GM23338 (cell line): ENCODE results near the gene PLBD2. TPM values are rescaled to one million over a fixed set of nuclear protein-coding genes. Genes with fewer than 3 reads are reported as not detected.

Experiments
- ATAC-seq: fragments of 200-7000 bp; cut with Tn5 transposase; 3 replicates; pipeline ENCODE4 v1.9.1; 2020
- DNase-seq: peaks from one replicate; pipeline ENCODE4 v3.0.0-alpha.2; 2015; ENCODE audit warnings: low spot score
- H2AFZ ChIP-seq: fragments of 200-600 bp; sonication (generic); 2 replicates; pipeline ENCODE4 v1.8.0; 2016; ENCODE audit warnings: antibody characterized with exemption, mild to moderate bottlenecking, moderate library complexity
- H3F3A ChIP-seq: fragments of 200-600 bp; sonication (generic); replicated peaks from 2 replicates; pipeline ENCODE4 v1.8.0; 2017; ENCODE audit warnings: antibody characterized with exemption, mixed run types, low read depth
- H3K27ac ChIP-seq: fragments of 200-600 bp; sonication (generic); 2 replicates; pipeline ENCODE4 v1.6.1; 2016; ENCODE audit warnings: low read depth
- H3K27me3 ChIP-seq: fragments of 200-600 bp; sonication (generic); 2 replicates; pipeline ENCODE4 v1.8.0; 2016; ENCODE audit warnings: mild to moderate bottlenecking, mixed run types, moderate library complexity; ENCODE audit not compliant: insufficient read depth
- H3K36me3 ChIP-seq: fragments of 200-600 bp; sonication (generic); 2 replicates; pipeline ENCODE4 v1.8.0; 2016; ENCODE audit warnings: mild to moderate bottlenecking; ENCODE audit not compliant: insufficient read depth
- H3K4me1 ChIP-seq: fragments of 200-600 bp; sonication (generic); 2 replicates; pipeline ENCODE4 v1.8.0; 2016; ENCODE audit warnings: mild to moderate bottlenecking, moderate library complexity; ENCODE audit not compliant: insufficient read depth
- H3K4me2 ChIP-seq: fragments of 200-600 bp; sonication (generic); 2 replicates; pipeline ENCODE4 v1.7.1; 2017; ENCODE audit warnings: mixed run types
- H3K4me3 ChIP-seq: fragments of 200-600 bp; sonication (generic); 2 replicates; pipeline ENCODE4 v1.6.1; 2016; ENCODE audit warnings: mixed run types
- H3K79me2 ChIP-seq: fragments of 200-600 bp; sonication (generic); replicated peaks from 2 replicates; pipeline ENCODE4 v1.8.0; 2017; ENCODE audit warnings: mild to moderate bottlenecking; ENCODE audit not compliant: insufficient read depth
- H3K9me2 ChIP-seq: fragments of 200-600 bp; sonication (generic); 2 replicates; pipeline ENCODE4 v1.8.0; 2017; ENCODE audit not compliant: insufficient read depth
- H4K20me1 ChIP-seq: fragments of 200-600 bp; sonication (generic); replicated peaks from 2 replicates; pipeline ENCODE4 v1.8.0; 2017; ENCODE audit warnings: mild to moderate bottlenecking; ENCODE audit not compliant: insufficient read depth
- H3K27ac Mint-ChIP-seq: 2 replicates; pipeline ENCODE4 v1.8.0; 2020; ENCODE audit warnings: inconsistent platforms, mild to moderate bottlenecking, moderate library complexity, mixed read lengths
- H3K27me3 Mint-ChIP-seq: 3 replicates; pipeline ENCODE4 v1.8.0; 2022; ENCODE audit warnings: low read depth, mild to moderate bottlenecking, moderate library complexity, mixed read lengths, inconsistent platforms; ENCODE audit not compliant: insufficient read depth, poor library complexity
- H3K36me3 Mint-ChIP-seq: 3 replicates; pipeline ENCODE4 v1.8.0; 2021; ENCODE audit warnings: low read depth, mild to moderate bottlenecking, inconsistent platforms, moderate library complexity, mixed read lengths
- H3K4me1 Mint-ChIP-seq: 3 replicates; pipeline ENCODE4 v1.8.0; 2020; ENCODE audit warnings: mild to moderate bottlenecking, inconsistent platforms, mixed read lengths
- H3K4me3 Mint-ChIP-seq: 3 replicates; pipeline ENCODE4 v1.8.0; 2021; ENCODE audit warnings: moderate library complexity, mild to moderate bottlenecking, inconsistent platforms, mixed read lengths
- H3K9me3 Mint-ChIP-seq: 3 replicates; pipeline ENCODE4 v1.8.0; 2020; ENCODE audit warnings: moderate library complexity, mild to moderate bottlenecking, inconsistent platforms, mixed read lengths
- CREB1 ChIP-seq: fragments of 250-450 bp; sonication (Bioruptor Pico); IDR thresholded peaks from 2 replicates; pipeline ENCODE4 v1.5.0; 2020; ENCODE audit warnings: low read depth, mild to moderate bottlenecking, moderate library complexity
- NANOG ChIP-seq: IDR thresholded peaks from 2 replicates; pipeline ENCODE4 v1.6.1; 2016; ENCODE audit warnings: antibody characterized with exemption, borderline replicate concordance
- REST ChIP-seq: IDR thresholded peaks from one replicate; pipeline ENCODE4 v1.6.1; 2018; ENCODE audit warnings: antibody characterized with exemption; ENCODE audit not compliant: unreplicated experiment
- STAT1 ChIP-seq: IDR thresholded peaks from one replicate; pipeline ENCODE4 v1.6.1; 2016; ENCODE audit warnings: antibody characterized with exemption; ENCODE audit not compliant: unreplicated experiment
- polyA plus RNA-seq: library from polyadenylated mRNA; unstranded; fragments of >200 nt; fragmentation: Nextera tagmentation; extraction: Ambion mirVana; gene quantifications from 2 replicates; pipeline ENCODE4 v1.2.1, GENCODE V29; 2016
- total RNA-seq: library from RNA; depleted of rRNA; stranded (reverse); fragments of >200 nt; shearing (Covaris generic); gene quantifications from 2 replicates; pipeline ENCODE4 v1.2.3, GENCODE V29; 2014
- TF ChIP-seq, protein P1 (sequence below): fragments of 250-450 bp; sonication (Bioruptor Pico); IDR thresholded peaks from 2 replicates; pipeline ENCODE4 v1.5.0; 2020; ENCODE audit warnings: mild to moderate bottlenecking, moderate library complexity

Gene PLBD2
- total and polyA plus RNA-seq, 2 experiments from 2014 or later: 10.2 to 37.1 TPM

- Histone ChIP-seq H3K27ac (no peak overlapping the region), H3K4me3 (no peak overlapping the region), H2AFZ (no peak overlapping the region), H3K27me3 (no peaks in the 10 kb centered on the region), H3K36me3 (no peaks in the 10 kb centered on the region), H3F3A (no peaks in the 10 kb centered on the region), H3K79me2 (no peaks in the 10 kb centered on the region), H3K4me2 (no peak overlapping the region), H3K4me1 (no peaks in the 10 kb centered on the region), H4K20me1 (no peaks in the 10 kb centered on the region), H3K9me2 (no peaks in the 10 kb centered on the region)
- DNase-seq: no peak
- H3K36me3 Mint-ChIP-seq: no peaks in the 10 kb centered on the region
- peaks cover 15% of the 10 kb centered on the region for H3K4me1 Mint-ChIP-seq
- H3K27me3 Mint-ChIP-seq: peaks cover 16% of the 10 kb centered on the region
- no peak overlapping the region for H3K27ac Mint-ChIP-seq
- ATAC-seq: no peak
- no peak overlapping the region for H3K4me3 Mint-ChIP-seq
- H3K9me3 Mint-ChIP-seq: no peaks in the 10 kb centered on the region
- TF ChIP-seq NANOG (no peak), CREB1 (CRISPR knock-in tag) (no peak)
- TF ChIP-seq, protein P1, sequence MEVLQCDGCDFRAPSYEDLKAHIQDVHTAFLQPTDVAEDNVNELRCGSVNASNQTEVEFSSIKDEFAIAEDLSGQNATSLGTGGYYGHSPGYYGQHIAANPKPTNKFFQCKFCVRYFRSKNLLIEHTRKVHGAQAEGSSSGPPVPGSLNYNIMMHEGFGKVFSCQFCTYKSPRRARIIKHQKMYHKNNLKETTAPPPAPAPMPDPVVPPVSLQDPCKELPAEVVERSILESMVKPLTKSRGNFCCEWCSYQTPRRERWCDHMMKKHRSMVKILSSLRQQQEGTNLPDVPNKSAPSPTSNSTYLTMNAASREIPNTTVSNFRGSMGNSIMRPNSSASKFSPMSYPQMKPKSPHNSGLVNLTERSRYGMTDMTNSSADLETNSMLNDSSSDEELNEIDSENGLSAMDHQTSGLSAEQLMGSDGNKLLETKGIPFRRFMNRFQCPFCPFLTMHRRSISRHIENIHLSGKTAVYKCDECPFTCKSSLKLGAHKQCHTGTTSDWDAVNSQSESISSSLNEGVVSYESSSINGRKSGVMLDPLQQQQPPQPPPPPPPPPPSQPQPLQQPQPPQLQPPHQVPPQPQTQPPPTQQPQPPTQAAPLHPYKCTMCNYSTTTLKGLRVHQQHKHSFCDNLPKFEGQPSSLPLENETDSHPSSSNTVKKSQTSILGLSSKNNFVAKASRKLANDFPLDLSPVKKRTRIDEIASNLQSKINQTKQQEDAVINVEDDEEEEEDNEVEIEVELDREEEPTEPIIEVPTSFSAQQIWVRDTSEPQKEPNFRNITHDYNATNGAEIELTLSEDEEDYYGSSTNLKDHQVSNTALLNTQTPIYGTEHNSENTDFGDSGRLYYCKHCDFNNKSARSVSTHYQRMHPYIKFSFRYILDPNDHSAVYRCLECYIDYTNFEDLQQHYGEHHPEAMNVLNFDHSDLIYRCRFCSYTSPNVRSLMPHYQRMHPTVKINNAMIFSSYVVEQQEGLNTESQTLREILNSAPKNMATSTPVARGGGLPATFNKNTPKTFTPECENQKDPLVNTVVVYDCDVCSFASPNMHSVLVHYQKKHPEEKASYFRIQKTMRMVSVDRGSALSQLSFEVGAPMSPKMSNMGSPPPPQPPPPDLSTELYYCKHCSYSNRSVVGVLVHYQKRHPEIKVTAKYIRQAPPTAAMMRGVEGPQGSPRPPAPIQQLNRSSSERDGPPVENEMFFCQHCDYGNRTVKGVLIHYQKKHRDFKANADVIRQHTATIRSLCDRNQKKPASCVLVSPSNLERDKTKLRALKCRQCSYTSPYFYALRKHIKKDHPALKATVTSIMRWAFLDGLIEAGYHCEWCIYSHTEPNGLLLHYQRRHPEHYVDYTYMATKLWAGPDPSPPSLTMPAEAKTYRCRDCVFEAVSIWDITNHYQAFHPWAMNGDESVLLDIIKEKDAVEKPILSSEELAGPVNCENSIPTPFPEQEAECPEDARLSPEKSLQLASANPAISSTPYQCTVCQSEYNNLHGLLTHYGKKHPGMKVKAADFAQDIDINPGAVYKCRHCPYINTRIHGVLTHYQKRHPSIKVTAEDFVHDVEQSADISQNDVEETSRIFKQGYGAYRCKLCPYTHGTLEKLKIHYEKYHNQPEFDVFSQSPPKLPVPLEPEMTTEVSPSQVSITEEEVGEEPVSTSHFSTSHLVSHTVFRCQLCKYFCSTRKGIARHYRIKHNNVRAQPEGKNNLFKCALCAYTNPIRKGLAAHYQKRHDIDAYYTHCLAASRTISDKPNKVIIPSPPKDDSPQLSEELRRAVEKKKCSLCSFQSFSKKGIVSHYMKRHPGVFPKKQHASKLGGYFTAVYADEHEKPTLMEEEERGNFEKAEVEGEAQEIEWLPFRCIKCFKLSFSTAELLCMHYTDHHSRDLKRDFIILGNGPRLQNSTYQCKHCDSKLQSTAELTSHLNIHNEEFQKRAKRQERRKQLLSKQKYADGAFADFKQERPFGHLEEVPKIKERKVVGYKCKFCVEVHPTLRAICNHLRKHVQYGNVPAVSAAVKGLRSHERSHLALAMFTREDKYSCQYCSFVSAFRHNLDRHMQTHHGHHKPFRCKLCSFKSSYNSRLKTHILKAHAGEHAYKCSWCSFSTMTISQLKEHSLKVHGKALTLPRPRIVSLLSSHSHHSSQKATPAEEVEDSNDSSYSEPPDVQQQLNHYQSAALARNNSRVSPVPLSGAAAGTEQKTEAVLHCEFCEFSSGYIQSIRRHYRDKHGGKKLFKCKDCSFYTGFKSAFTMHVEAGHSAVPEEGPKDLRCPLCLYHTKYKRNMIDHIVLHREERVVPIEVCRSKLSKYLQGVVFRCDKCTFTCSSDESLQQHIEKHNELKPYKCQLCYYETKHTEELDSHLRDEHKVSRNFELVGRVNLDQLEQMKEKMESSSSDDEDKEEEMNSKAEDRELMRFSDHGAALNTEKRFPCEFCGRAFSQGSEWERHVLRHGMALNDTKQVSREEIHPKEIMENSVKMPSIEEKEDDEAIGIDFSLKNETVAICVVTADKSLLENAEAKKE: no peak
These were observed 62.7 kb downstream of the PLBD2 start for GRCh38 chr12:113420996-113421595.

DNA sequence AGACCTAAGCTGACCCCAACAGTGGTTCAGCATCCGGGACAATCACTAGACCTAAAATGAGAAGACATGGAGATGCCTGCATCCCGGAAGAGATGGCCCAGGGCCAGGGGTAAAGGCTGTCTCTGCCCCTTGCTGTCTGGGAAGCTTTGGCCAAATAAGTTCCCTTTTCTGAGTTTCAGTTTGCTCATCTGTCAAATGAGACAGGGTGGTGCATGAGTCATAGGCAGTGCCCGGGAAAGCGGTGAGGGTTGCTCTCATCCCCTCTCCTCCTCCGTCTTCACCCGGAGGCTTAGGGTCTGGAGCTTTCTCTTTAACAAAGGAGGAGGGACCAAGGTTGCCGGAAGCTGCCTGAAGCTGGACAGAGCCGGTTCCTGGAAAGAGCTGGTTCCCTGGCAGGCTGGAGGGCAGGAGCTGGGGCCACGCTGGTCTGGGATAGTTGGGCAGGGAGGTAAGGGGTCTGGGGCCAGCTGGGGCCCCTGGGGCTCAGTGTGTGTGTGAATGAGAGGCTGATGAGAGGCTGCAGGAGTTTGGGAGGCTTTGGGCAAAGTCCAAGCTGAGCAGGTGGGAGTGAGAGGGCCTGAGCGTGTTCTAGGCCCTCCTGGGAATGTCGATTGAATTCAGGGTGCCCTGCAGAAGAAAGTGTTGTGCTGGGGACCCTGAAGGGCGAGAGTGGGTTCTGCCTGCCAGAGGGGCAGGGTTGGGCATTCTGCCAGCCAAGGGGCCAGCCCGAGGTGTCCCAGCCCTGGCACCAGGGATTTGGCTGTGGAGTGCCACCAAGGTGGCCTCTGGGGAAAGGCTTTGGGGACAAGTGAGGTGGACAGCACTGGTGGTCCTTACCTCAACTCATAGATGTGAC is 63.9 kb downstream of the PLBD2 start, which contains the start of gene SDSL:
Gene SDSL, plus strand, starts transcription at position 351 of the 856 bp plus-strand sequence. CDS start 5,603 bp downstream, outside the sequence.
- H2AFZ ChIP-seq: peak within 1 kb of the TSS; percentile 85; the same call in 1 of the 2 replicates
- DNase-seq: peak; percentile 59

More for the DNA sequence above, 63.9 kb downstream of the PLBD2 start, which contains the start of gene SDSL:
- 0 out of 2 replicates have a peak, but pooled peaks cover 8% of the 10 kb centered on the region for H3K4me1 ChIP-seq
- H3F3A ChIP-seq: 0 out of 2 replicates have a peak, but pooled peaks cover 3% of the 10 kb centered on the region
- H3K36me3 ChIP-seq: no peaks in the 10 kb centered on the region
- no peaks in the 10 kb centered on the region for H3K27me3 ChIP-seq
- Mint-ChIP-seq H3K4me3 (peak within 1 kb of the TSS; percentile 61), H3K27ac (peak within 1 kb of the TSS; percentile 21; the same call in 1 of the 2 replicates), H3K27me3 (peaks cover 19% of the 10 kb centered on the region), H3K36me3 (no peaks in the 10 kb centered on the region), H3K9me3 (no peaks in the 10 kb centered on the region), H3K4me1 (peaks cover 15% of the 10 kb centered on the region)
- ATAC-seq: peak; percentile 57
- H3K79me2 ChIP-seq: no peaks in the 10 kb centered on the region
- TF ChIP-seq REST (peak; percentile 8), STAT1 (no peak)
- no peaks in the 10 kb centered on the region for H3K9me2 ChIP-seq
- no peak within 1 kb of the TSS for H3K27ac ChIP-seq
- no peak within 1 kb of the TSS for H3K4me3 ChIP-seq
- no peaks in the 10 kb centered on the region for H4K20me1 ChIP-seq
- no peak within 1 kb of the TSS for H3K4me2 ChIP-seq
